Measurements from ENCODE around the gene MPZL1.

- no peak for TF ChIP-seq ZFP30 (CRISPR knock-in tag; IDR thresholded peaks at IDR 0.05)
- no peak for TF ChIP-seq GLIS3 (CRISPR knock-in tag; IDR thresholded peaks at IDR 0.05)
- TF ChIP-seq ZNF565 (CRISPR knock-in tag; conservative IDR thresholded peaks at IDR 0.05; ENCODE audit: low read depth): no peak
- TF ChIP-seq ZFP3 (CRISPR knock-in tag; IDR thresholded peaks at IDR 0.05): no peak
- TF ChIP-seq TCF4 (CRISPR knock-in tag; IDR thresholded peaks at IDR 0.05; ENCODE audit: borderline replicate concordance): no peak
- TF ChIP-seq ISL1 (CRISPR knock-in tag; IDR thresholded peaks at IDR 0.05): no peak
- TF ChIP-seq PATZ1 (CRISPR knock-in tag; IDR thresholded peaks at IDR 0.05; ENCODE audit: borderline replicate concordance): no peak
- TF ChIP-seq PPARA (CRISPR knock-in tag; IDR thresholded peaks at IDR 0.05; ENCODE audit: borderline replicate concordance): no peak
- no peak for TF ChIP-seq BACH2 (CRISPR knock-in tag; IDR thresholded peaks at IDR 0.05; ENCODE audit: borderline replicate concordance)
- no peak for TF ChIP-seq CSDC2 (CRISPR knock-in tag; IDR thresholded peaks at IDR 0.05)
- TF ChIP-seq TSHZ2 (CRISPR knock-in tag; IDR thresholded peaks at IDR 0.05): no peak
- no peak for TF ChIP-seq ZC3H10 (CRISPR knock-in tag; IDR thresholded peaks at IDR 0.05)
Observed at GRCh38 chr1:167683226-167683625, 38.6 kb upstream of the MPZL1 start.
